Effector CD4-positive, alpha-beta T cell (primary cell): Measurements from ENCODE around the gene SCUBE2.
"Not testable (repeated sequence)": the region's sequence is repeated elsewhere in the genome, so short reads cannot be mapped to it uniquely, and the experiment has no call there.

Experiments used
- DNase-seq: peaks from one replicate; pipeline ENCODE4 v3.0.0-alpha.2; 2020

Gene SCUBE2

GRCh38 chr11:9103542-9104276, 12.3 kb upstream of the SCUBE2 start:
- no peak for DNase-seq

GRCh38 chr11:9099617-9100016, 8.2 kb upstream of the SCUBE2 start:
- DNase-seq, result no peak

- DNase-seq, result not testable (repeated sequence)
Observed at GRCh38 chr11:9098455-9098854, 7.1 kb upstream of the SCUBE2 start.

GRCh38 chr11:9097186-9097943, 6.0 kb upstream of the SCUBE2 start:
- not testable (repeated sequence) for DNase-seq

GRCh38 chr11:9096427-9096826, 5.0 kb upstream of the SCUBE2 start:
- no peak for DNase-seq

- DNase-seq, result no peak
Observed at GRCh38 chr11:9095421-9095820, 4.0 kb upstream of the SCUBE2 start.

GRCh38 chr11:9094420-9094819, 3.0 kb upstream of the SCUBE2 start:
- no peak for DNase-seq

GRCh38 chr11:9092853-9093778, 1.7 kb upstream of the SCUBE2 start:
- DNase-seq, result no peak

- no peak for DNase-seq
Observed at GRCh38 chr11:9092072-9092471, 673 bp upstream of the SCUBE2 start.

GRCh38 chr11:9090488-9091043, 833 bp downstream of the SCUBE2 start:
- DNase-seq, result no peak

GRCh38 chr11:9089636-9090035, 1.8 kb downstream of the SCUBE2 start:
- DNase-seq, result no peak

- no peak for DNase-seq
Observed at GRCh38 chr11:9089061-9089460, 2.3 kb downstream of the SCUBE2 start.

- DNase-seq, result no peak
Observed at GRCh38 chr11:9082575-9082974, 8.8 kb downstream of the SCUBE2 start.

GRCh38 chr11:9081153-9081552, 10.2 kb downstream of the SCUBE2 start:
- DNase-seq, result no peak

GRCh38 chr11:9078113-9079086, 13.0 kb downstream of the SCUBE2 start:
- DNase-seq, result no peak

GRCh38 chr11:9077164-9077563, 14.2 kb downstream of the SCUBE2 start:
- DNase-seq, result no peak

GRCh38 chr11:9076661-9077060, 14.7 kb downstream of the SCUBE2 start:
- DNase-seq, result no peak

- no peak for DNase-seq
Observed at GRCh38 chr11:9076046-9076445, 15.4 kb downstream of the SCUBE2 start.

GRCh38 chr11:9075556-9075955, 15.8 kb downstream of the SCUBE2 start:
- DNase-seq, result no peak

GRCh38 chr11:9074338-9075029, 16.9 kb downstream of the SCUBE2 start:
- no peak for DNase-seq
